T-helper 1 cell (primary cell): Measurements from ENCODE around the gene STXBP6.

Experiments used
- DNase-seq, 5 donors: peaks; one replicate each; pipeline ENCODE4 v3.0.0-alpha.2; 2012 to 2020

The STXBP6 gene

DNA sequence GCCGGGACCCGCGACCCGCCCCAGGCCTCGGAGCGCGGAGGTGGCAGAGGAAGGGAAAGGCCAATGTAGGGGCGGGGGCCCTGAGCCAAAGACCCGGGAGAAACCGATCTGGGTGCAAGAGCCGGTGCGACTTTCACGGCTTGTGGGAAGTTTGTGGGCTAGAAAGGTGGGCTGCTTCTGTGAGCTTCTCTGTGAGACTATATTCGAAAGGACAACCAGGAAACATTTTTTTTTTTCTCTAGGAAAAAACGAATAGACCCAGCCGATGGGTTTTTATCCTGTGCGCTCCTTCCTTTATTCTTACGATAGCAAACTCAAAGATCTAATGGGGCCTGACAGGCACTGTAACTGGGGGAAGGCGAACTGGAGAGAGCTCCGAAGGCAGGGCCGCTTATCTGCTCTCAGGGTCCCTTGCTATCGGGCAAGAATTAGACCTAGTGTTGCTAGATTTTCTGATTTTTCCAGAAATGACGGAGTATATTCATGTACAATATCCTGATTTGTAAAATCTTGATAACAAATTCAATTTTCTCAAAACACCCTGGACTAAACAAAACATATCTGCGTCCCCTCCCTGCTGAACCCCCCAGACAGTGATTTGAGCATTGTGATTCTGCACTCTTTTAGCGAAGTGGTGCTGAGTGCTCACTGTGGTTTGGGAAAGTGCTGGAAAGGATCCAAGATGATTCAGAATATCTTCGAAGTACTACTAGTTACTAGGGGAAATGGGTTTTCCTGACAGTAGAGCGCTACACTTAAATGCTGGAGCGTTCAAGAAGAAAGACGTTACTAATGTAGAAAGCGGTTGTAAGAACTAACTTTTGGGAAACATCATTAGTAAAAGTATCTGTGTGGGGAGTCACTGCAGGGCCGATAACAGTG is 563 bp upstream of the STXBP6 start:
- DNase-seq, result no peak

DNA sequence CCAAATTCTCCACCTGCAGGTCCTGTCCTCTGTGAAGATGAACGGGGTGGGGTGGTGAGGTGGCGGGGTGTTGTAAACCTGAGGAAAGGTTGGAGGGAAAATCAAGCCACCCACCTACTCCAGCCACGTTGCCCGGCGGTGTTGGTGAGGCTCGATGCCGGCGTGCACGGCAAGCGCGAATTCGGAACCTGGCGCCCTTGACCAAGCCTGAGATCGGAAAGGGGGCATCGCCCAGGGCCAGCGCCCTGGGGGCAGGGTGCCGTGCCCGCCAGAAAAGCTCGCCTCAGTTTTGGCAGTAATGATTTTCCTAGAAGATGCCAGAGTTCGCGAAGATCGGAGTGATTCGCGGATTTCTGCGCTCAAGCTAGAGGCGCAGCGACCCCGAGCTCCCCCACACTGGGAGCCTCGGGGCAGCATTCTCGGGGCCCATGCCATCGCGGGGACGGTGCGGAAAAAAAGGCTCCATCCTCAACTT is 817 bp downstream of the STXBP6 start:
- no peak for DNase-seq

DNA sequence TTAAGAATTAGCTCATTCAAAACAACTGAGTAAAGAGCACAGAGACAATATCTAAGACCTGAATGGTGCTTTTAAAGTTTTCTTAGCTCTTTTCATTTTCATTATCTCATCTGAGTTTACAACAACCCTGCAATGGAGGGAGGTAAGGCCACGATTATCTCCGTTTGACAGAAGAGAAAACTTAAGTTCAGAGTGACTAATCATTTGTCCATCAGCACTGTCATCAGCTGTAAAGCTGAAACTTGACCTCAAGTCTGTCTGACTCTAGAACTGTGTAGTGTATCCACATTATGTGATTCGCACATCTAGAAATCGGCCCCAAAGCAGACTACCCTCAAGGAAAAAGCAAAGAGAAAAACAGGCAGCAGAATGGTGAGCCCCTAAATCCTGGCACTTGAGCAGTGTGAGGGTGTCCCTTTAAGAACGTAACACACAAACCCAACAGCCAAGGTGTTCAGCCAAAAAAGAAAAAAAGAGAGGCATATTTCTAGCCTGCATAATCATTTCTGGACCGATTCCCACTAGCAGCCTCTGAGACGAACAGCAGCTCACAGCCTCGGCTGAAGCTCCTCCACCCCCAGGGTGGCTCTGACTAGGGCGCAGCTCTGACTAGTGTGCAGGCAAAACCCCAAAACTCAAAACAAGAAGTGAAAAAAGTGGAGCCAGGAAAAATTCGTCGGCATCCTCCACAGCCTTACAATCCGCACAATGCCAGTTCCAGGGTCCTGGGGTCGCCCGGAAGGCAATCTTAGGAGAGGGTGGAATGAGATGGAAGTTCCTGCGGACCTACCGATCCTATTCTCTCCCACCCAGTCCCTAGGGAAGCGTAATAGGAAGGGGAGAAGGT is 1.6 kb downstream of the STXBP6 start:
- DNase-seq, result no peak

DNA sequence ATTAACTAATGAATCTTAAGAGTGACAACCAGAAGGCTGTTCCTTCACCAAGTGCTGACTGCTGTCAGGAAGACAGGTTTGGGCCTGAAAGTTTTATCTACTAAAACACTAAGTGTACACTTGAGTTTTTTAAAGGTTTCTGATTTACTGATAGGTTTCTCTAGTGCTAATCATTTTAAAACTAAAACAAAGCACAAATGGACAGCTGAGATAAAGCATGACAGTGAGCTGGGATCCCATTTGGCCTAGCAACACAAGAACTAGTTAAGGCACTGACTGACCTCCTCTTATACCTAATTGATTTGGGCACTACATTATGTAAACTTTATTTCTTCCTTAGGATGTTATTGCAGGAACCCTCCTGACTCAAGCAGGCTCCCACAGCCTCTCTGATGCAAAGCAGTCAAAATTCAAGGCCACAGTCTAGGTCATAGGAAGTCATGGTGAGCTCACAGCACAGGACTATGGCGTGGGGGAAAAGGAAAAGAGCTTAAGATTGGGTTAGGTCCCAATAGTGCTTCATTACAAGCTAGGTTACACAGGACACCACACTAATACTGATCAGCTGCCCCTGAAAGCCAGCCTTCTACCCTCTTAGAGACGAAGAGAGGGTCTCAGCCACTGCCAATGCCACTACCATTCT is 3.5 kb downstream of the STXBP6 start:
- DNase-seq, result no peak

DNA sequence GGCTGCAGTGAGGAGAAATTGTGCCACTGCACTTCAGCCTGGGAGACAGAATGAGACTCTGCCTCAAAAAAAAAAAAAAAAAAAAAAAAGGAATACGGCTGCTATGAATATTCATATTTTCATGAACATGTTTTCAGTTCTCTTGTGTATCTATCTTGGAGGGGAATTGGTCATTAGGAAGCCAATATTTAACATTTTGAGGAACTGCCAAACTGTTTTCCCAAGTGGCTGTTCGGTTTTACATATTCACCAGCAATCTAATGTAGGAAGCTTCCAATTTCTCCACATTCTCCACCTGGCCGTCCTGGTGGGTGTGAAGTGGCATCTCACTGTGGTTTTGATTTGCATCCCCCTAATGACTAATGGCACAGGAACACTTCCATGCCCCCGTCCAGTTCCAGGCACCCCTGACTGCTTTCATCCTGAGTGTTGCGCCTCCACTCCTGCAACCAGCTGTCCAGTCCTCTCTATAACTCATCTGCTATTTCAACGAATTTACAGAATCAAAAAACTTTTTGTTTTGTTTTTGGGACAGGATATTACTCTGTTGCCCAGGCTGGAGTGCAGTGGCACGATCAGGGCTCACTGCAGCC is 5.7 kb downstream of the STXBP6 start:
- no peak for DNase-seq

DNA sequence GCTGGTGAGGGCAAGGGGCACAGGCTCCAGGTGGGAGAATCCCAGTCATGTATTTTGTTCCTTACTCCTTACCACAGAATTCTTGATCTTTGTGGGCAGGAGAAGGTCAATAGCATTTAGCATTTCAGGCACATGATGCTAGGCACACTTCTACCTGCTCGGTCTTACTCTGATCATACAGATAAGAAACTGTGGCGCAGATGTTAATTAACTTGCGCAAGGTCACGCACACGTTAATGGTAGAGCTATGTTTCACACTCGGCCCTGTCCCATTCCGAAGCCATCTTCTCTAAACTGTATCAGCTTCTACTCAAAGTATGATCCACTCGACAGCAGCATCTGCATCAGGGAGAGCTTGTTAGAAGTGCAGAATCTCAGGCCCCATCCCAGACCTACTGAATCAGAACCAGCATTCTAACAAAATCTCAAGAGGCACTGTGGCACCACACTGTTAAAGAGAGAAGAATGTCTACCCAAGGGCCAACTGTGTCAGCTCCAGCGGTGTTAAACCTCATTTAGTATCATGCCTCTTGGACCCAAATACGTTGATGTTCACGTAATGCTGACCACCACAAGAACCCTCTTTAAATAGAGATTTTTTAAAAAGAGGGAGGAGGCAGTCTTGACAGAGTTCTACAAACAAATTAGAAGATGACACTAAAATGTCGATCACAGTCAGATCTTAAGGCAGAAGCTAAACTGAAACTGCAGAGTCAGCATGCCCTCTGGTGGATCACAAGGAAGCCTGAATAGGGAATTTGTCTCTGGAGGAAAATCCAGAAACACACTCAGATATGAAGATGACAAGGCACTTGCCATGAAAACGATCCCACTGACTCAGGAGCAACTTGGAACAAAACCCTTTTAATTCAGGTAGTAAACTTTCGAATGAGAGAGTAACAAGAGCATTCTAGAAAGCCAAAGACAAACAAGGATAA is 7.3 kb downstream of the STXBP6 start:
- no peak for DNase-seq

DNA sequence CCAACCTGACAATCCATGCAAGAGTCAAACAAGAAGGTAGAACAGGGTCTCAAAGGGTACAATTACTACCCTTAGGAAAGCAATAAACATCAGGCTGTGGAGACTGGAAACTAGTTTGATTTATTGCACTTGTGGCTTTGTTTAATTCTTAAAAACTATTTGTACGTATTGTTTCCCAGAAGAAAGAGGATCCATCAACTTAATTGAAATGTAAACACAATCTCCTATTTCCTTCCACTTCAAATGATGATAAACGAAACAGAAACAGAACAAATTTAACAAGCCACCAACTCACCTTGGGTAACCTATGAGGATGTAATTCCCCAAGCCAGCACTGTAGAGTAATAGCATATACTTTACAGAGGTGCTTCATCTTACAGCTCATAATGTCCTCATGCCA is 8.0 kb downstream of the STXBP6 start:
- no peak for DNase-seq

DNA sequence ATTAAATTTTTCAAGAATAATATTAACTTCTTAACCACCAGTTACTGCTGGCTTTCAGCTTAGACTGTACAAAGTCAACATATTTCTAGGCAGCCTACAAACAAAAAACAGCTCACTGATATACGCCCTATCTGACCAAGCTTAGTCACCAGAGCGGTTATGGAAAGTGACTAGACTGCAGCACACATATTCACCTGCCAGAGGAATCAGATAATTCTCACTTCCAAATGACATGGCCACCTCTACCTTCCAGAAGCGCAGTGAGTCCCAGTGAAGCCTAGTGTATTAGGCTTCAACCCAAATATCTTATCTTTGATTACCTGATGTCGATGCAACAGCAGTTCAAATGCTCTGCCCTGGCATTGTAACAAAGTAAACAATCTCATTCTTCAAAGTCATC is 8.5 kb downstream of the STXBP6 start:
- DNase-seq, result no peak

DNA sequence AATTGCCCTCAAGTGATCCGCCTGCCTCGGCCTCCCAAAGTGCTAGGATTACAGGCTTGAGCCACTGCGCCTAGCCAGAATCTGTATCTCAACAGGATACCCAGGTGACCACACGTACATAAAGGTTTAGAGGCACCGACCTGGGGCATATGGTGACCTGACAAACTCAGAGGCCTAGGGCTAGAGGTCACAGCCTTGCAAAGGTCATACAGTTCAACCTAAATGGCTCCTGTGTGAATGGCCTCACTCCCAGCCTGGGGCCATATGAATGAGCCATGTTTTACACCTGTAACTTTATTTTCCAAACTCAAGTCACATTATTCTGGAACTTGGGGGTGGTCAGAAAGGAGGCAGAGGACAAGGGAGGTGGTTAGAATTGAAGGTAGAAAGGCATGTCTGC is 10.0 kb downstream of the STXBP6 start:
- DNase-seq, result no peak

DNA sequence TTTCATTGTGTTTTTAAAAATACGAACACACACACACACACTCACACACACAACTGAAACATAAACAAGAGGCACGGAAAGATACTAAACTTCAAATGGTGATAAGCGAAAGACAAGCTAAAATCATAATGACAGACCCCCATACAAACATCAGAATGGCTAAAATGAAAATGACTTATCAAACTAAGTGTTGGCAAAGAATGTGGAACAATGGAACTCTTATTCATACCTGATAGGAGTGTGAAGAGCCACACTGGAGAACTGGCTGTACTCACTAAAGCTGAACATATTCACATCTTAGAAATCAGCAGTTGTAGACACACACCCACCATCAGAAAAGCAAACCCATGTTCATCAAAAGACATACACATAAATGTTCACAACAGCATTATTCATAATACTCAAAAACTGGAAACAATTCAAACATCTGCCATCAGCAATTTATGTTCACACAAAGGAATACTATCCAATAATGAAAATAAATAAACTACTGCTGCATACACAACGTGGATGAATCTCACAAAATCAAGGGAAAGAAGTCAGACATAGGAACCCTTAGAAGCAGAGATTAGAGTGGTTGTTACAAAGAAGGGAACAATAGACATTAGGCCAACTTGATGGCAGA is 11.8 kb downstream of the STXBP6 start:
- no peak for DNase-seq

DNA sequence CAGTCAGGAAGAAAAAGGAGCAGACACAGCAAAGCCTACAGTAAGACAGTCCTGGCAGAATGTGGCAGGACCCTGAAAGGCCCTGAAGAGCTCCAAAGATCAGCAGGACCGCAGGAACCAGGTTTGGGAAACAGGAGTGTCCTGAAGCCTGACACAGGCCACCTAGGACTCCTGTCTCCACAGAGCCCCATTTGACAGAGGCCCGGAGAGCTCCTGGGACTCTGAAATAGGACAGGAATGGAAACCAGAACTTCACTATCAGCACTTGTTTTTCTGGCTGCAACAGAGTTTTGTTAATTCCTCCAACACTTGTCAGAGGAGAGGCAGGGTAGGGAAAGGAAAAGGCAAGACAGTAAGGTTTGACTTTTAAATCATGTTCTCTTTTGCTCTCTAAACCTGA is 12.9 kb downstream of the STXBP6 start:
- no peak for DNase-seq

DNA sequence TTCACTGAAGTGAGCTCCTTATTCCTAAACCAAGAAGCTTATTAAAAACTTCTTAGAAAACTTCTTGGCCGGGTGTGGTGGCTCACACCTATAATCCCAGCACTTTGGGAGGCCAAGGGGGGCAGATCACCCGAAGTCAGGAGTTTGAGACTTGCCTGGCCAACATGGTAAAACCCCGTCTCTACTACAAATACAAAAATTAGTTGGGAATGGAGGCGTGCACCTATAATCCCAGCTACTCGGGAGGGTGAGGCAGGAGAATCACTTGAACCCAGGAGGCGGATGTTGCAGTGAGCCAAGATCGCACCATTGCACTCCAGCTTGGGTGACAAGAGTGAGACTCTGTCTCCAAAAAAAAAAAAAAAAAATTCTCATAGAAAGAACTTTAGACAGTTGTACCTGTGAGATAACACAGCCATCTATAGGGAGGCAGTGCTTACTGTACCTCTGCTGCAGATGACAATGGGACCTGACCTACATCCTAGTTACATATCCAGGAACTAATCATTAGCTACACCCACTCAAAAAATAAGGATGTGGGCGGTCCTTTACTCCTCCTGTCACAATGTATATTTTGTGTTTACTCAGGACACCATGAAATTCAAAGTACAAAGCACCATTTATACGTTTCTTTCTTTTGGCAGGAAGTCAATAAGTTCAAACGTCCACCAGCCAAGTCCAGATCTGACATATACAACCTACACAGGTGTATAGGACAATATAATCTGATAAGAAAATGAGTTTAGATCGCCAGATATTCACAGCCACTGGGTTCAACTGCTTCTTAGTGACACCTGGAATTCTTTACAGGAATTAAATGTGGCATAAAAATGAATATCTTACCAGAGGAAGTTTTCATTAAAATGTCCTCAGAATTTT is 14.9 kb downstream of the STXBP6 start:
- DNase-seq, result no peak

DNA sequence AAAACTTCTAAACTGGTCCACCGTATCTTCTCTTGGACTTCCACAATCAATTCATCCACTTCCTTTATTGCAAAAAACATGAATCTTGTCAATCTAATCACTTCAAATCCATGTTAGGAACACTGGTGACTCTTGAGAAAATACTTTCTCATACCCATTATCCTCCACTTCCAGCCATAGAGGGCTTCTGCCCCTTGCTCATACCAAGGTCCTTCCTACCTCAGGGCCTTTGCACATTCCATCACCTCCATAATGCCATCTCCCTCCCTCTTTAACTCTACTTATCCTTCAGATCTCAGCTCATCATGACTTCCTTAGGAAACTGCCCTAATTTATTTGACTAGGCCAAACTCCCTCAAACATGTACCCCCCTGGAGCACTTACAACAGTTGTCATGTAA is 16.6 kb downstream of the STXBP6 start:
- no peak for DNase-seq

DNA sequence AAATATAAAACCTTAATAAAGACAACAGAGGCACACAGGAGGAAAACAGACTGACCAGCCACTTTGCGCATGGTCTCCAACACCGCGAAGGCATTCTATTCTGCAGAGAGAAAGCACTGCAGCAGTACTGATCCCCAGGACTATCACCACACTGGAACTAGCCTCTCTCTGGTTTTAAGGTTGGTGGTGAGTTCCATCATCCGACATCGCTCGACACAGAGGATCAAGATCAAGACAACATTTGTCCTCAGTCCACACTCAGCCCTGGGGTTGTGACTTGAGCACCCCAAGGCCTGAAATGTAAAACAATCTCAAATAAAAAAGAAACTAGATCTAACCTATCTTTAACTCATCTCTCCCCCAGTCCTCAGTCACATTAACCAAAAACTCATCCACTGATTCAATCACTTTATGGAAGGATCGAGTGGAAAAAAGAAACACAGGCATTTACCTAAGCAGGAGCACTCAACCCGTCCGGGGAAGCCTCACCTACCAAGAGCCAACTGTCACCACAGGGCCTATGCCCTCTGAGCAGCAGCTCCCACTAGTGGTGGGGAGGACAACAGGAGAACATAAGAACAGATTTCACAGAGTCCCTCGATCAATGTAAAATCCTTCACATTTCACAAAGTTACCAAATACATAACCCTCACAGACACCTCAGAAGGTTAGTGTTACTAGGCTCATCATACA is 17.7 kb downstream of the STXBP6 start:
- DNase-seq, result no peak

DNA sequence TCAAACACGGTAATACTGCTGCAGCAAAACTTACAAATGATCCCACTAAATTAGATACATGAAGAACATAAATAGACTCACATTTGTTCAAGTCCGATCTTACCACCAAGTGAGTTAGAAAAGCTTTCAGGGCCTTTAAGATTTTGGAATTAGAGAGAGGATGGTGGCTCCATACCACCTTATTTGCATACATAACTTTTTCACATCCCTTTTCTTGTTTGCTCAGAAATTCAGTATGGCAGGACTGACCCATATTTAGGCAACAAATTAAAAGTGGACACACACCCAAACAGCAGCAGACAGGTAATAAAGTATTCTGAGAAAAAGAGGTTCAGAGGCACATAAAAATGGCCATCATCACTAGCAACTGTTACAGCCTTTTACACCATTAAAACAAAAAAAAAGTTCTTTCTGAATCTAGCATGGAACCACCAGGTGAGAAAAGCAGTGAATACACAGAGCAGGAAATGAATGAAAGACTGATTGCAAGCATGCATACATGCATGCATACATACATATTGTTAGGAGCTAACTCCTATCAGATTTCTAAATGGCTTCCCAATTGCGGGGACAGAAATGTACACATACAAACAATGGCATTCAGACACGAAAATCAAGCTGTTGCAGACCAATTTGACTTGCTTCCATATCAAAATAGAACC is 23.3 kb downstream of the STXBP6 start:
- no peak for DNase-seq

DNA sequence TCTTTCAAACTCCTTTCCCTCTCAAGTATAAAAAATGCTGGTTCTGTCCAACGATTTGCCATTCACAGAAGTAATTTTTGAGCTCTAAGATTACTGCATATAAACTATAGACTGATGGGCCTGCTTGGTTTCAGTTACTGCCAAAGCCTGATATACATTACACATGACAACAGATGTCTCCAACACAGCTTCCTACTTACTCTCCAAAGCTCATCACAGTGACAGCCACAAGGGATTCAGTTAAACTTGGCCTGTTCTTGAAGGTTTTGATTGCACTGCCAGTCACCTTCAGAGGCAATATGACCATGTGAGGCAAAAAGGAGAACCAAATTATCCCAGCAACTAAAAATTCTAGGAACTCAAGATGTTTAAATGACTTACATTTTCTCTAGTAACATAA is 30.1 kb downstream of the STXBP6 start:
- DNase-seq, result no peak

DNA sequence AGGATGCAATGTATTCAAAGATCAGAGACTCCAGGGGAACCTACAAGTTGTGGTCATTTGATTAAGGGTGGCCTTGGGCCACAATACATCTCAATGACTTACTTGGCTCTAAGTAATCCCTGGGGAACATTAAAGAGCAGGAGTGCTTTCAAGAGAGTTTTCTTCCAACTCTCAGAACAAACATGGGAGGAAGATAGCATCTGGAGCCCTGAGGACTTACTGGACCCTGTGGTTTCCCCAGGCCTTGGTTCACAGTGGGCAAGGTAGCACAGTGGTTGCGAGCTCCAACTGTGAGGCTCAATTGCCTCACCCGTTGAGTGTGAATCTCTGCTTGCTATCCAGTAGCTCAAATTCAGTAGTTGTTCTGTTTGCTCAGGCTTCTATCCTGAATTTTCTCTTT is 32.4 kb downstream of the STXBP6 start:
- DNase-seq, result no peak

DNA sequence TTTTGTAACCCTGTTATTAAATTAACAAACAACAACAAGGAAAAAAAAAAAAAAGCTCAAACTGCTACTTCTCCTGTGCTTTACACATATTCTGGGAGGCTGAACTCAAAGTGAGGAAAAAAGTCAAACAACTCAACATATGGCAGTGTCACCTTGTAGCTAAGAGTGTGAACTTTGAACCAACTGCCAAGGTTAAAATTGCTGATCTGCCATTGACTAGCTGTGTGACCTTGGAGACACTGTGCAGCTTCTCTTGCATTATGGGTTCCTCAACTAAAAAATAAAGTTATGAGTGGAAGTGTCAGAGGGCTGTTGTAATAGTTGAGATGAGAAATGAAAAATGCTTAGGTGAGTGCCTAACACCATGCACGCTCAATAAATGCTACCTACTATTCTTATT is 34.2 kb downstream of the STXBP6 start:
- no peak for DNase-seq

DNA sequence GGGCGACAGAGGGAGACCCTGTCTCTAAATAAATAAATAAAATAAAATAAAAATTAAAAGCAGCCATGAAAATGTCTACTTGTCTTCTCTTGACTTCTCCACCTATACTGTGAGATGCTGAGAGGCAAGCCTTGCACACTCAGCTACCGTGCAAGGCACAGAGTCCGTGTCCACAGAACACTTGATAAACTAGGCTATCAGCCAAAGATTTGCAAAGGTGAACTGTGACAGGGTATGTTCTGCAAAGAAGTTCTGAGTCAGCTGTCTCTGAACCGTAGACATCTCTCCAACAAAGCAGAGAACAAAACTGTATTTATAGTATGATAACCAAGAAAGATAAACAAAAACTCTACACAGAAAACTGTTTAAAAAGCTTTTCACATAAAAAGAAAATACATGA is 35.5 kb downstream of the STXBP6 start:
- no peak for DNase-seq
